Measurements from ENCODE around the gene MYH14.

The MYH14 gene

GRCh38 chr19:50195224-50195623 is 8.2 kb upstream of the MYH14 start:
- DNase-seq, result no peak

- DNase-seq, result no peak
Measured at GRCh38 chr19:50196322-50196932, 7.0 kb upstream of the MYH14 start.

- DNase-seq, result no peak
Measured at GRCh38 chr19:50197348-50197747, 6.1 kb upstream of the MYH14 start.

GRCh38 chr19:50198431-50199258 is 4.8 kb upstream of the MYH14 start:
- no peak for DNase-seq

- no peak for DNase-seq
Measured at GRCh38 chr19:50199259-50199555, 4.2 kb upstream of the MYH14 start.

GRCh38 chr19:50202386-50202785 is 1.0 kb upstream of the MYH14 start:
- no peak for DNase-seq

GRCh38 chr19:50202962-50203280 is 501 bp upstream of the MYH14 start:
- DNase-seq, result no peak

GRCh38 chr19:50204081-50204428 is 633 bp downstream of the MYH14 start:
- DNase-seq, result no peak

GRCh38 chr19:50204811-50205675 is 1.6 kb downstream of the MYH14 start:
- peak; percentile 9 for DNase-seq

- no peak for DNase-seq
Measured at GRCh38 chr19:50205681-50206138, 2.3 kb downstream of the MYH14 start.

GRCh38 chr19:50206191-50206590 is 2.8 kb downstream of the MYH14 start:
- DNase-seq, result no peak

GRCh38 chr19:50207730-50208129 is 4.3 kb downstream of the MYH14 start:
- DNase-seq, result no peak

GRCh38 chr19:50209131-50209530 is 5.7 kb downstream of the MYH14 start:
- DNase-seq, result no peak

GRCh38 chr19:50210425-50210824 is 7.0 kb downstream of the MYH14 start:
- DNase-seq, result no peak

GRCh38 chr19:50213925-50214324 is 10.5 kb downstream of the MYH14 start:
- DNase-seq, result no peak

GRCh38 chr19:50214699-50215543 is 11.5 kb downstream of the MYH14 start:
- no peak for DNase-seq

- no peak for DNase-seq
Measured at GRCh38 chr19:50215820-50216219, 12.4 kb downstream of the MYH14 start.

- DNase-seq, result no peak
Measured at GRCh38 chr19:50221087-50221486, 17.7 kb downstream of the MYH14 start.

GRCh38 chr19:50222691-50223438 is 19.4 kb downstream of the MYH14 start:
- DNase-seq, result no peak

GRCh38 chr19:50223439-50223716 is 20.0 kb downstream of the MYH14 start:
- no peak for DNase-seq

- no peak for DNase-seq
Measured at GRCh38 chr19:50224986-50225747, 21.7 kb downstream of the MYH14 start.

GRCh38 chr19:50226536-50226935 is 23.1 kb downstream of the MYH14 start:
- DNase-seq, result no peak

Data from activated CD4-positive, alpha-beta T cell treated with anti-CD3 and anti-CD28 coated beads, Interleukin-2, amount 50 U/mL, for 1 hour (primary cell).